Measurements from ENCODE around the gene MROH8.
"Not testable (repeated sequence)": the region's sequence is repeated elsewhere in the genome, so short reads cannot be mapped to it uniquely, and the experiment has no call there.

Gene MROH8

DNA sequence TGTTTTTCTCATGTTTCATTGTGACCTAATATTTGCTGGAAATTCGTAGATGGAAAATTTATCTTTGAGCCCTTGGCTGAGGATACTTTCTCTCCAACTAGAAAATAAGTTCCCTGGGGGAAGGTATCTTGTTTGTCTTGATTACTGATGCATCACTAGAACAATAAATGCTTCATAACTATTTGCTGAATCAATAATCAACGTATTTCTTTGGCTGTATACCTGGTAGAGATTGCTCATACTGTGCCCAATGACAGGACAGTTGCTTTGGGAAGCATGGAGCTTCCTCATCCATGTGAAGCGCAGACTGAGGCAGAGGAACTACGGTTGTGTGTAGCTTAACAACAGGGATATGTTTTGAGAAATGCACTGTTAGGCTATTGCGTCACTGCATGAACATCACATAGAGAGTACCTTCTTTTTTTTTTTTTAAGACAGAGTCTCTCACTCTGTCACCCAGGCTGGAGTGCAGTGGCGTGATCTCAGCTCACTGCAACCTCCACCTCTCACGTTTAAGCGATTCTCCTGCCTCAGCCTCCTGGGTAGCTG is 34.4 kb downstream of the MROH8 start:
- no peak for DNase-seq (ENCODE audit: low spot score)
- TF ChIP-seq, protein P1, sequence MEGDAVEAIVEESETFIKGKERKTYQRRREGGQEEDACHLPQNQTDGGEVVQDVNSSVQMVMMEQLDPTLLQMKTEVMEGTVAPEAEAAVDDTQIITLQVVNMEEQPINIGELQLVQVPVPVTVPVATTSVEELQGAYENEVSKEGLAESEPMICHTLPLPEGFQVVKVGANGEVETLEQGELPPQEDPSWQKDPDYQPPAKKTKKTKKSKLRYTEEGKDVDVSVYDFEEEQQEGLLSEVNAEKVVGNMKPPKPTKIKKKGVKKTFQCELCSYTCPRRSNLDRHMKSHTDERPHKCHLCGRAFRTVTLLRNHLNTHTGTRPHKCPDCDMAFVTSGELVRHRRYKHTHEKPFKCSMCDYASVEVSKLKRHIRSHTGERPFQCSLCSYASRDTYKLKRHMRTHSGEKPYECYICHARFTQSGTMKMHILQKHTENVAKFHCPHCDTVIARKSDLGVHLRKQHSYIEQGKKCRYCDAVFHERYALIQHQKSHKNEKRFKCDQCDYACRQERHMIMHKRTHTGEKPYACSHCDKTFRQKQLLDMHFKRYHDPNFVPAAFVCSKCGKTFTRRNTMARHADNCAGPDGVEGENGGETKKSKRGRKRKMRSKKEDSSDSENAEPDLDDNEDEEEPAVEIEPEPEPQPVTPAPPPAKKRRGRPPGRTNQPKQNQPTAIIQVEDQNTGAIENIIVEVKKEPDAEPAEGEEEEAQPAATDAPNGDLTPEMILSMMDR (IDR thresholded peaks at IDR 0.05) = no peak
- H3K27ac ChIP-seq = no peak overlapping the region
- H3K4me3 ChIP-seq = no peak overlapping the region

DNA sequence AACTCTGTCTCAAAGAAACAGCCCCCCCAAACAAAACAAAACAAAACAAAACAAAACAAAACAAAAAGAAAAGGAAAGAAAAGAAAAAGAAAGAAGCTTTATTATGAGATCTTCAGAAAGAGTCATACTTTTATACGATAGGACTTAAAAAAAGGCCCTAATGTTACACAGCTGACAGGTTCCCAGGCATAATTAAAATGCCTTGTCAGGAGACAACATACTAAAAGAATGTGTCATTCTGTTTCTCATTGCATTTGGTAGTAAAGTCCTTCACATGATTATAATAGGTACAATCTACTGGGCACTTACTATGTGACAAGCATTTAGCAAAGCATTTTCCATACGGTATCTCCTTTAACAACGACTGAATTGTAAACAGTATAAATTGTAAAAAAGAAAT is 36.6 kb downstream of the MROH8 start:
- no peak overlapping the region for H3K27ac ChIP-seq
- H3K4me3 ChIP-seq = no peak overlapping the region
- TF ChIP-seq, protein P1 (IDR thresholded peaks at IDR 0.05) = no peak
- DNase-seq (ENCODE audit: low spot score) = no peak

DNA sequence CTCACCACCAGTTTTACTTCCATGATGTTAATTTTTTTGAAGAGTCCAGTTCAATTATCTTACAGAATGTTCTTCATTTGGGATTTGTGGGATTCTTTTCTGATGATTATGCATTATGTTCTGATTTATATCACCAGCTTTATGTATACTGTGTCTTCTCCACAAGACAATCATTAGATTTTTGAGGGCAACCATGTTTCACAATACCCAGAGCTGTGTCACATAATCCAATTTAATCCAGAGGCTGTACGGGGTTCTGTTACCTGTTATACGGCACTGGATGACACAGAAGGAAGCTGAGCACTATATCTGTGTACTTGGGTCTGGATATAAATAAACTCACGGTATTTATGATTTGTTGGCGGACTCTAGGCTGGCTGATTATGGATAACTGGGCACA is 41.8 kb downstream of the MROH8 start:
- no peak overlapping the region for H3K4me3 ChIP-seq
- no peak for DNase-seq (ENCODE audit: low spot score)
- TF ChIP-seq, protein P1 (IDR thresholded peaks at IDR 0.05) = no peak
- H3K27ac ChIP-seq = no peak overlapping the region

DNA sequence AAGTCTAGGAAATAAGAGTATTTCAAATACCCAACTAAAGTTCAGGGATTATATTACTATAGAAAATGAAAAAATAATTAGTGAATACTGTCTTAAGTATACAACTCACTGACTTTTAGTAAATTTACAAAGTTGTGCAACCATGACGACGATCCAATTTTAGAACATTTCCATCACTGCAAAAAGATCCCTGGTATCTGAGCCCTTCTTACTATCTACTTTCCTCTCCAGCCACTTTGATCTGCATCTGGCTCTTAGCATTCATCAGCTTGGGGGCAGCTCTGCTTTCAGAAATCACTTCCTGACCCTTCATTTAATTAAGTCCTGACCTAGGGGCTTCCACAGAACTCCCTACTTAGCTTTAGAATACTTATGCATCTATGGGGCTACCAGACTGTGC is 45.4 kb downstream of the MROH8 start:
- TF ChIP-seq, protein P1 (IDR thresholded peaks at IDR 0.05) = no peak
- Histone ChIP-seq H3K27ac (no peak overlapping the region), H3K4me3 (no peak overlapping the region)
- DNase-seq (ENCODE audit: low spot score) = no peak

DNA sequence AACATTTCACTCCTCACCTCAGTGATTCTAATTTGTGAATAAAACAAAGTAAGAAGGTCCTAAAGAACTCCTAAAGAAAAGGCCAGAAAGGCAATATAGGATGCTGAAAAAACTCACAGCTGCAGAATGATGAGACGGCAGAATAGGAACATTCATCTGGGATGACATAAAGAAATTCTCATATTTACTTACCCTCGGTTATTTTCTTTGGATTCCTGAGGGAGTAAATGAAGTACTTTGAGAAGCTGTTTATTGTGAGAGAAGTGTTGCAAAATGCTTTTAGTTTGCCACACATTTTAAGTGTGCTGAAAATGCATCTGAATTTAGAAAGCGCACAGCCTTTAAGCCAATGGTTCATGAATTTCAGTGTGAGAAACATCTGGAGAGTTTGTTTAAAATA is 47.9 kb downstream of the MROH8 start:
- TF ChIP-seq, protein P1 (IDR thresholded peaks at IDR 0.05) = no peak
- DNase-seq (ENCODE audit: low spot score) = no peak
- H3K4me3 ChIP-seq = no peak overlapping the region
- no peak overlapping the region for H3K27ac ChIP-seq

DNA sequence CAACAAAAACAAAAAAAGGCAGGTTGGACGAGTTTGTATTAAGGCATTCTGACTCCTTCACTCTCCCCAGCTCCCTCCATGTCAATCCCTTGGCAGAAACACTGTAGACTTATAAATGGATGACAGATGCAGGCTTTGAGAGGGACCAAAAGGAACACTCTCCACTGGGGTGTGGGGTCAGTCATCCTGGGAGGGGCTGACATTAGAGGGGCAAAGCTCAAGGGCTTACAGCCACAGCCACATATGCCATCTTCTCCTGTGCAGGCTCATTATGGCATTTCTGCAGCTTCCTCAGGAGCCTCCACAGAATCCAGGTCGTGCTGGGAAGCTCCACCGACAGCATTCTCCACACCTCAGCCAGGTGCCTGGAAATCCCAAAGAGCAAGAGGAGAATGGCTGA is 50.5 kb downstream of the MROH8 start:
- TF ChIP-seq, protein P1 (IDR thresholded peaks at IDR 0.05) = no peak
- H3K27ac ChIP-seq = no peak overlapping the region
- H3K4me3 ChIP-seq = no peak overlapping the region
- no peak for DNase-seq (ENCODE audit: low spot score)

DNA sequence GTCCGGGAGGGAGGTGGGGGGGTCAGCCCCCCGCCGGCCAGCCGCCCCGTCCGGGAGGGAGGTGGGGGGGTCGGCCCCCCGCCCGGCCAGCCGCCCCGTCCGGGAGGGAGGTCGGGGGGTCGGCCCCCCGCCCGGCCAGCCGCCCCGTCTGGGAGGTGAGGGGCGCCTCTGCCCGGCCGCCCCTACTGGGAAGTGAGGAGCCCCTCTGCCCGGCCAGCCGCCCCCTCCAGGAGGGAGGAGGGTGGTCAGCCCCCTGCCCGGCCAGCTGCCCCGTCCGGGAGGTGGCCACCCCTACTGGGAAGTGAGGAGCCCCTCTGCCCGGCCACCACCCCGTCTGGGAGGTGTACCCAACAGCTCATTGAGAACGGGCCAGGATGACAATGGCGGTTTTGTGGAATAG is 53.1 kb downstream of the MROH8 start:
- H3K4me3 ChIP-seq; DNase-seq (ENCODE audit: low spot score); H3K27ac ChIP-seq: not testable (repeated sequence)

DNA sequence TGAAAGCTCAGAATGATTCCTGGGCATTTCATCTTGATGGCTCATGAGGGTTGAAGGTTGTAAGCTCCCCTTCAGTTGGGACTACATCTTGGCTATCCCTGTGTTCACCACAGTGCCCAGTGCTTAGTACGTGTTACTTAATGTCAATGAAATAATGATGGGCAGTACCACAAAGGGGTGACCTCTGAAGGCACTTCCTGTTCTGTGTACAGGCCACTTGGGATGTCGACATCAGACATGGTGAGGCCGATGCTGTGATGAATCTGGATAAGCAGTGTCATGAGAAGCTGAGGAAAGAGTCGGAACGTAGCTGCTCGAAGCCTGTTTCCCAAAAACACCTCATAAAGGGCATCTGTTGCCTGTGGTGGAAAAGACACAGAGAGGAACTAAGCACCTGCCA is 55.9 kb downstream of the MROH8 start:
- Histone ChIP-seq H3K4me3 (no peak overlapping the region), H3K27ac (no peak overlapping the region)
- no peak for DNase-seq (ENCODE audit: low spot score)
- TF ChIP-seq, protein P1 (IDR thresholded peaks at IDR 0.05) = no peak

All from coronary artery (tissue), 2 donors.